Measurements from ENCODE around the gene SLCO2A1.

DNA sequence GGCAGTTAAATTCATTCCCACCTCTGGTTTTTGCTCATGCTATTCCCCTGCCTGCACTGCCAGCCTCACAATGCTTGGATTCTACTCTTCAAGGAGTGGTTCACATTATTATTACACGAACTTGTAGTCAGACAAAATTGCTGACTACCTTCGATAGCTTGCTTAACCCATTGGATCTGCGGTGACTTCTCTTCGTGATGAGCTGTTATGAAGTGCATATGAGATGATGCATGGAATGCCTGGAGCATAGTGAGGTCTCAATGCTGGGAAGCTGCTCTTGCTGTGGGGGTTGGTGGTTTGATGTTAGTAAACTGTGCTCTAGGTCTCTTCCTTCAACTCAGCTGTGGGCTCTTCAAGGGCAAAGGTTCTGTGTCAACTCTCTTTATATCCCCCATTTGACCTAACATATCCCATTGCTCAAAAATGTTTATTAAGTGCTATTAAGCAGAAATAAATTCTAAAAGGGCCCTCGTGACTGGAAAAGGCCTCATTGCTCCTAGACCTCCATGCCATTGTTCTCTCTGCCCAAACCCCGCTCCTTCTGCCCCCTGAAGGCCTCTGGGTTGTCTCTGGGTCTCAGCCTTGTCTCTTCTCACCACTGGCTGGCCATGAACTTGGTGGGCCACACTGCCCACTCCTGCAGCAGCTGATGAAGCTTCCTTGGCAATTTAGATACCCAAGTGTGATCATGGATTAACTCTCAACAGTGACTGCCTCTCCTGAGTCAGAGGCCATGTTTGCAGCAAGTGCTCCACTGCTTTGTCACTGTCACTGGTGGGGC, 4.5 kb upstream of the SLCO2A1 start:
- TF ChIP-seq, protein P1, sequence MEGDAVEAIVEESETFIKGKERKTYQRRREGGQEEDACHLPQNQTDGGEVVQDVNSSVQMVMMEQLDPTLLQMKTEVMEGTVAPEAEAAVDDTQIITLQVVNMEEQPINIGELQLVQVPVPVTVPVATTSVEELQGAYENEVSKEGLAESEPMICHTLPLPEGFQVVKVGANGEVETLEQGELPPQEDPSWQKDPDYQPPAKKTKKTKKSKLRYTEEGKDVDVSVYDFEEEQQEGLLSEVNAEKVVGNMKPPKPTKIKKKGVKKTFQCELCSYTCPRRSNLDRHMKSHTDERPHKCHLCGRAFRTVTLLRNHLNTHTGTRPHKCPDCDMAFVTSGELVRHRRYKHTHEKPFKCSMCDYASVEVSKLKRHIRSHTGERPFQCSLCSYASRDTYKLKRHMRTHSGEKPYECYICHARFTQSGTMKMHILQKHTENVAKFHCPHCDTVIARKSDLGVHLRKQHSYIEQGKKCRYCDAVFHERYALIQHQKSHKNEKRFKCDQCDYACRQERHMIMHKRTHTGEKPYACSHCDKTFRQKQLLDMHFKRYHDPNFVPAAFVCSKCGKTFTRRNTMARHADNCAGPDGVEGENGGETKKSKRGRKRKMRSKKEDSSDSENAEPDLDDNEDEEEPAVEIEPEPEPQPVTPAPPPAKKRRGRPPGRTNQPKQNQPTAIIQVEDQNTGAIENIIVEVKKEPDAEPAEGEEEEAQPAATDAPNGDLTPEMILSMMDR (IDR thresholded peaks at IDR 0.05; ENCODE audit: low read length) = no peak
- no peak for TF ChIP-seq EZH2phosphoT487 (IDR thresholded peaks at IDR 0.05; ENCODE audit: low read length)
- no peak for TF ChIP-seq EZH2 (optimal IDR thresholded peaks at IDR 0.05; ENCODE audit: low read depth, low read length)

All from MM.1S (cell line).